ENCODE measurements around the gene PRR36. TPM values are rescaled to one million over a fixed set of nuclear protein-coding genes. Genes with fewer than 3 reads are reported as not detected.

The PRR36 gene
- total and polyA plus RNA-seq, 10 of the 15 experiments (the other 5 are each of a cell fraction or from before 2014, with no cell fraction given): 0.04 TPM; not detected in 9

DNA sequence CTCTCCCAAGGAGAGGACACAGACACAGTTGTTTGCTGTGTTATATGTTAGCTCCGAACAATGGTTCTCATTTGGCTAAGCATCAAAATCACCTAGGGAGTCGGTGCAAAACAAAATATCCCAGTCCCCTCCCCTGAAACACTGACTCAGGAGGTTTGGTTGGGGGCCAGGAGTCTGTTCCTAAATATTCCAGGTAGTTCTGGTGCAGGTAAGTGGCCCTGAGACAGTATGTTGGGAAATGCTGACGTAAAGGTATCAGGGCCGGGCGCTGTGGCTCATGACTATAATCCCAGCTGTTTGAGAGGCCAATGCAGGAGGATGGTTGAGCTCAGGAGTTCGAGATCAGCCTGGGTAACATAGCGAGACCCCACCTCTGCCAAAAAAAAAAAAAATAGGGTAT lies 27.1 kb upstream of the PRR36 start:
- Histone ChIP-seq H3K27me3 (replicated peaks in 1 of 2; ENCODE audit: control insufficient read depth in 2 of 2, insufficient read depth in 2 of 2, low read length in 1 of 2) (no peaks in the 10 kb centered on the region), H3K9ac (ENCODE audit: control insufficient read depth, insufficient read depth, low read length) (no peak overlapping the region), H3K36me3 (ENCODE audit: control insufficient read depth in 2 of 2, insufficient read depth in 2 of 2, low read length in 1 of 2) (no peaks in the 10 kb centered on the region), H3K79me2 (ENCODE audit: control insufficient read depth, insufficient read depth, low read length) (peaks cover 31% of the 10 kb centered on the region), H2AFZ (ENCODE audit: control insufficient read depth, low read depth, low read length) (no peak overlapping the region), H3K4me1 (ENCODE audit: control insufficient read depth, insufficient read depth, low read length) (peaks cover 14% of the 10 kb centered on the region), H3K4me3 (no peak overlapping the region), H3K27ac (ENCODE audit: control insufficient read depth, insufficient read depth) (no peak overlapping the region), H3K4me2 (ENCODE audit: control insufficient read depth, insufficient read depth) (no peak overlapping the region), H4K20me1 (ENCODE audit: control insufficient read depth, insufficient read depth) (peaks cover 9% of the 10 kb centered on the region; the same call in 1 of the 2 replicates), H3K9me3 (replicated peaks; ENCODE audit: control insufficient read depth, insufficient read depth, low read length) (no peaks in the 10 kb centered on the region)
- ChIA-PET POLR2A (interaction anchor here (0.7 kb wide), 1 partner anchor 101 kb away, joined by 3 read pairs; no protein-coding TSS in a partner anchor), SMC1A (ENCODE audit: uncharacterized antibody, unreplicated experiment) (no interaction called here), CTCF (interaction anchor here (0.6 to 3.3 kb wide), 6 partner anchors 11 to 39 kb away, joined by 3 to 8 read pairs (median 3); partner anchors contain the start of gene SNAPC2), RAD21 (ENCODE audit: unreplicated experiment) (interaction anchor here (1.2 to 1.9 kb wide), 2 partner anchors 20 to 333 kb away, joined by 3 to 4 read pairs; no protein-coding TSS in a partner anchor)
- BruUV-seq (replicated peaks): no TSS peak
- in situ Hi-C loops (cut with MboI) (no loop called here), intact Hi-C loops (cut with micrococcal nuclease; ENCODE audit: unreplicated experiment) (loop anchor here (10.0 kb wide), 1 partner anchor 217 kb away; the partner anchor contains the start of gene TRAPPC5)
- WGBS (ENCODE audit: insufficient coverage, insufficient replicate concordance, low lambda C conversion rate, missing lambda C conversion rate): 84% methylated on average over 7 of the region's 7 CpGs
- DNase-seq (ENCODE audit: low read depth, low spot score): no peak
- no peak for ATAC-seq
- TF ChIP-seq IKZF2 (IDR thresholded peaks at IDR 0.05) (no peak), CBFB (IDR thresholded peaks at IDR 0.05; ENCODE audit: low read depth) (no peak), IRF4 (IDR thresholded peaks at IDR 0.05; ENCODE audit: low read depth, low read length) (no peak)
- FAIRE-seq: no peak

DNA sequence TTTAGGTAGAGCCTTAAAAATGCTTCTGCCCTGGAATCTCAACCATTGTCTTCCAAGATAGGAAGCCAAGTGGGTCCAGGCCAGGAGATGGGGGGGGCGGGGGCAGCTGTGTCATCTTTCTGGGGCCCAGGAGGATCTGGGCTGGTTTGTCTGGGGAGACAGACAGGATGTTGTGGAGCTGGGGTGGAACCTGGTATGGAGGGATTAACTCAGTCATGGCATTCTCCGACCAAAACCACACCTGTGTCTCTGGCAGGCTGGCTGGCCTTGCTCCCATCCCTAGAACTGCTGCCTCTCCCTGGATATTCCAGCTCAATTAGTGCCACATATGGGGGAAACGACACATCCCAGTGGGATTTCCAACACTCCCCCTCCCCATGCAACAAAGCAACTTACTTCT lies 26.7 kb upstream of the PRR36 start:
- no peak for DNase-seq (ENCODE audit: low read depth, low spot score)
- no peak overlapping the region for H3K4me3 ChIP-seq
- ChIA-PET SMC1A (ENCODE audit: uncharacterized antibody, unreplicated experiment) (no interaction called here), CTCF (interaction anchor here (0.6 to 3.3 kb wide), 4 partner anchors 10 to 28 kb away, joined by 3 to 8 read pairs (median 4); partner anchors contain the start of gene SNAPC2), POLR2A (interaction anchor here (0.7 kb wide), 1 partner anchor 101 kb away, joined by 3 read pairs; no protein-coding TSS in a partner anchor), RAD21 (ENCODE audit: unreplicated experiment) (interaction anchor here (1.2 to 1.9 kb wide), 2 partner anchors 20 to 333 kb away, joined by 3 to 4 read pairs; no protein-coding TSS in a partner anchor)
- H3K9me3 ChIP-seq (replicated peaks; ENCODE audit: control insufficient read depth, insufficient read depth, low read length): no peaks in the 10 kb centered on the region
- no peak for TF ChIP-seq SIN3A (IDR thresholded peaks at IDR 0.05; ENCODE audit: low read depth, low read length)
- TF ChIP-seq RELA (IDR thresholded peaks at IDR 0.05; ENCODE audit: borderline replicate concordance, partially characterized antibody): no peak
- no peak for TF ChIP-seq WRNIP1 (IDR thresholded peaks at IDR 0.05; ENCODE audit: borderline replicate concordance, low read depth, low read length)
- TF ChIP-seq IRF4 (IDR thresholded peaks at IDR 0.05; ENCODE audit: low read depth, low read length): no peak
- TF ChIP-seq ATF7 (IDR thresholded peaks at IDR 0.05; ENCODE audit: low read depth): no peak
- no peak for TF ChIP-seq CTCF (IDR thresholded peaks at IDR 0.05 in 2 of 3, conservative IDR thresholded peaks at IDR 0.05 in 1 of 3; ENCODE audit: control insufficient read depth in 2 of 3, extremely low read depth in 1 of 3, insufficient read depth in 1 of 3, low read depth in 3 of 3, low read length in 3 of 3)
- TF ChIP-seq RELB (IDR thresholded peaks at IDR 0.05; ENCODE audit: low read depth): no peak
- TF ChIP-seq IRF5 (IDR thresholded peaks at IDR 0.05; ENCODE audit: borderline replicate concordance): no peak
- intact Hi-C loops (cut with micrococcal nuclease; ENCODE audit: unreplicated experiment) (loop anchor here (10.0 kb wide), 1 partner anchor 216 kb away; the partner anchor contains the start of gene TRAPPC5), in situ Hi-C loops (cut with MboI) (no loop called here)
- H3K27ac ChIP-seq (ENCODE audit: control insufficient read depth, insufficient read depth): no peak overlapping the region
- peaks cover 9% of the 10 kb centered on the region; the same call in 1 of the 2 replicates for H4K20me1 ChIP-seq (ENCODE audit: control insufficient read depth, insufficient read depth)
- peaks cover 14% of the 10 kb centered on the region for H3K4me1 ChIP-seq (ENCODE audit: control insufficient read depth, insufficient read depth, low read length)
- H3K9ac ChIP-seq (ENCODE audit: control insufficient read depth, insufficient read depth, low read length): no peak overlapping the region
- no peak for FAIRE-seq
- no peaks in the 10 kb centered on the region for H3K36me3 ChIP-seq (ENCODE audit: control insufficient read depth in 2 of 2, insufficient read depth in 2 of 2, low read length in 1 of 2)
- no peak overlapping the region for H3K4me2 ChIP-seq (ENCODE audit: control insufficient read depth, insufficient read depth)
- no peak overlapping the region for H2AFZ ChIP-seq (ENCODE audit: control insufficient read depth, low read depth, low read length)
- 45% methylated on average over 3 of the region's 3 CpGs for WGBS (ENCODE audit: insufficient coverage, insufficient replicate concordance, low lambda C conversion rate, missing lambda C conversion rate)
- no TSS peak for BruUV-seq (replicated peaks)
- no peaks in the 10 kb centered on the region for H3K27me3 ChIP-seq (replicated peaks in 1 of 2; ENCODE audit: control insufficient read depth in 2 of 2, insufficient read depth in 2 of 2, low read length in 1 of 2)
- ATAC-seq: no peak
- H3K79me2 ChIP-seq (ENCODE audit: control insufficient read depth, insufficient read depth, low read length): peaks cover 27% of the 10 kb centered on the region
